Vagina (tissue), 2 donors: ENCODE data around the gene C11orf65. TPM values are rescaled to one million over a fixed set of nuclear protein-coding genes. Genes with fewer than 3 reads are reported as not detected.

Experiments
- DNase-seq, 2 donors: peaks; one replicate each; pipeline ENCODE4 v3.0.0-alpha.2; 2017; ENCODE audit errors: extremely low spot score in 2 of 2
- H3K27ac ChIP-seq: fragments of 200-600 bp; sonication (generic); one replicate; pipeline ENCODE4 v1.5.1; 2019
- H3K27me3 ChIP-seq: fragments of 200-600 bp; sonication (generic); one replicate; pipeline ENCODE4 v1.5.1; 2019
- H3K36me3 ChIP-seq, 2 donors: fragments of 200-600 bp; sonication (generic); one replicate each; pipeline ENCODE4 v1.5.1; 2017 to 2019
- H3K4me1 ChIP-seq: fragments of 200-600 bp; sonication (generic); one replicate; pipeline ENCODE4 v1.5.1; 2019
- H3K4me3 ChIP-seq, 2 donors: fragments of 200-600 bp; sonication (generic); 1 replicate in 1 of 2; 2 replicates in 1 of 2; pipeline ENCODE4 v1.5.1; 2016 to 2019
- H3K9me3 ChIP-seq: fragments of 200-600 bp; sonication (generic); one replicate; pipeline ENCODE4 v1.5.1; 2019
- POLR2A ChIP-seq, 2 donors: fragments of 450-650 bp; IDR thresholded peaks; one replicate each; pipeline ENCODE4 v1.6.1; 2017; ENCODE audit warnings: antibody characterized with exemption in 2 of 2, mild to moderate bottlenecking in 2 of 2, moderate library complexity in 2 of 2
- POLR2AphosphoS5 ChIP-seq, 2 donors: sonication (generic); formaldehyde crosslinking; IDR thresholded peaks; one replicate each; pipeline ENCODE4 v1.9.0; 2017; ENCODE audit warnings: antibody characterized with exemption in 2 of 2, mild to moderate bottlenecking in 2 of 2, low read depth in 1 of 2; ENCODE audit not compliant: insufficient read depth in 1 of 2
- intact Hi-C: fragments of 100-400 bp; cut with DNase I; formaldehyde crosslinking; loops from one replicate; pipeline ENCODE4 v1.15.1; 2023
- total RNA-seq: library from RNA; depleted of rRNA; stranded (reverse); fragments of >200 nt; gene quantifications from one replicate; pipeline ENCODE4 v1.2.3, GENCODE V29; 2016
- TF ChIP-seq, protein P1 (sequence below), 3 experiments: fragments of 450-650 bp in 2 of 3; fragments of 200-600 bp in 1 of 3; sonication (generic) in 1 of 3; IDR thresholded peaks; one replicate each; pipeline ENCODE4 v1.5.1; 2017 to 2019; ENCODE audit warnings: antibody characterized with exemption in 3 of 3, mild to moderate bottlenecking in 2 of 3, moderate library complexity in 2 of 3

Gene C11orf65
- total RNA-seq, 1 donor from 2014 or later: 0.25 TPM

GRCh38 chr11:108508653-108509593 lies 41.6 kb upstream of the C11orf65 start:
- Histone ChIP-seq H3K4me1 (no peaks in the 10 kb centered on the region), H3K27me3 (no peaks in the 10 kb centered on the region), H3K27ac (no peak overlapping the region), H3K4me3 (no peak overlapping the region), H3K9me3 (no peaks in the 10 kb centered on the region), H3K36me3 (peaks cover 0 to 8% of the 10 kb centered on the region in 2 donors)
- intact Hi-C loops: no loop called here
- TF ChIP-seq, protein P1, sequence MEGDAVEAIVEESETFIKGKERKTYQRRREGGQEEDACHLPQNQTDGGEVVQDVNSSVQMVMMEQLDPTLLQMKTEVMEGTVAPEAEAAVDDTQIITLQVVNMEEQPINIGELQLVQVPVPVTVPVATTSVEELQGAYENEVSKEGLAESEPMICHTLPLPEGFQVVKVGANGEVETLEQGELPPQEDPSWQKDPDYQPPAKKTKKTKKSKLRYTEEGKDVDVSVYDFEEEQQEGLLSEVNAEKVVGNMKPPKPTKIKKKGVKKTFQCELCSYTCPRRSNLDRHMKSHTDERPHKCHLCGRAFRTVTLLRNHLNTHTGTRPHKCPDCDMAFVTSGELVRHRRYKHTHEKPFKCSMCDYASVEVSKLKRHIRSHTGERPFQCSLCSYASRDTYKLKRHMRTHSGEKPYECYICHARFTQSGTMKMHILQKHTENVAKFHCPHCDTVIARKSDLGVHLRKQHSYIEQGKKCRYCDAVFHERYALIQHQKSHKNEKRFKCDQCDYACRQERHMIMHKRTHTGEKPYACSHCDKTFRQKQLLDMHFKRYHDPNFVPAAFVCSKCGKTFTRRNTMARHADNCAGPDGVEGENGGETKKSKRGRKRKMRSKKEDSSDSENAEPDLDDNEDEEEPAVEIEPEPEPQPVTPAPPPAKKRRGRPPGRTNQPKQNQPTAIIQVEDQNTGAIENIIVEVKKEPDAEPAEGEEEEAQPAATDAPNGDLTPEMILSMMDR (IDR thresholded peaks at IDR 0.05): no peak
- TF ChIP-seq POLR2AphosphoS5 (IDR thresholded peaks at IDR 0.05; ENCODE audit: insufficient read depth in 1 of 2, low read depth in 1 of 2): no peak
- no peak for TF ChIP-seq POLR2A (IDR thresholded peaks at IDR 0.05)
- no peak for DNase-seq

- DNase-seq: no peak
- intact Hi-C loops: no loop called here
- no peak overlapping the region for H3K4me3 ChIP-seq
- no peaks in the 10 kb centered on the region for H3K27me3 ChIP-seq
- H3K27ac ChIP-seq: no peak overlapping the region
- H3K9me3 ChIP-seq: no peaks in the 10 kb centered on the region
- peaks cover 16% of the 10 kb centered on the region for H3K4me1 ChIP-seq
- TF ChIP-seq, protein P1 (IDR thresholded peaks at IDR 0.05): no peak
- peak in 1 of 2 donors; percentile 68 for TF ChIP-seq POLR2AphosphoS5 (IDR thresholded peaks at IDR 0.05; ENCODE audit: insufficient read depth in 1 of 2, low read depth in 1 of 2)
- no peaks in the 10 kb centered on the region for H3K36me3 ChIP-seq
These were observed 34.1 kb upstream of the C11orf65 start for GRCh38 chr11:108501396-108501795.

DNA sequence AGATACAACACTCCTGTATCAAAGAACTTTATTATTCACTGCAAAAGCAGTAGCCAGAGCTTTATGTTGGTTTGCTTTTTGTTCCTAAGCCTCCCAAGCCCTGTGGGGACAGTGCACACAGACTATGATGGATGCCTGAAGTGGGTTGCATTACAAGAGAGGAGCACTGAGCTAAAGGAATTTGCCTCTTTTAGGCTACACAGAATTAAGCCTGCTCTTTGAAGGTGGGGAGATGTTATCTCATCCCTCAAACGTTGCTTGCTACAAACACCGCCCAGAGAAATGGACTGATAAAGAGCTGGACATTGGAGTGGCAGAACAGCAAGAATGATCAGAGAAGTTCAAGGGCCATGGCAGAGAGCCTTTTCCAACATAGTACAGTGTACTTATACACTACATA lies 33.4 kb upstream of the C11orf65 start:
- Histone ChIP-seq H3K27me3 (no peaks in the 10 kb centered on the region), H3K4me3 (no peak overlapping the region), H3K36me3 (no peaks in the 10 kb centered on the region), H3K4me1 (peaks cover 23% of the 10 kb centered on the region), H3K9me3 (no peaks in the 10 kb centered on the region), H3K27ac (no peak overlapping the region)
- TF ChIP-seq, protein P1 (IDR thresholded peaks at IDR 0.05): no peak
- TF ChIP-seq POLR2AphosphoS5 (IDR thresholded peaks at IDR 0.05; ENCODE audit: insufficient read depth in 1 of 2, low read depth in 1 of 2) (no peak), POLR2A (IDR thresholded peaks at IDR 0.05) (no peak)
- no peak for DNase-seq
- intact Hi-C loops: no loop called here

DNA sequence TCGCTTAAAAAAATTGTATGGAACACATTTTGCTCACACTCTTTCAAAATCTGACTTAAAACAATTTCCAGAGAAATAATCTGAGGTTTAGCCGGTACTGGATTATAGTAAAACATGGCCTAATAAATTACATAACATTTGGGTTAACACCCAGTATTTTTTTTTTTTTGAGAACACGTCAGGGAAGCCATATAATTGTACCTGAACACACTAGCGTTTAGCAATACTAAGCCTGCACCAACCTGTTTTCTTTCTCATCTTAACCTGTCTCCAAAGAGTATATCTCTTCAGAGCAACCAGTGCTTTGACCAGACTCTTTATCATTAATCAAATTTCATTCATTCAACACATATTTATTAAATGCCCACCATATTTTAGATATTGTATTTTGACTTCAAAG lies 32.8 kb upstream of the C11orf65 start:
- H3K4me3 ChIP-seq: no peak overlapping the region
- peaks cover 29% of the 10 kb centered on the region for H3K4me1 ChIP-seq
- intact Hi-C loops: no loop called here
- H3K27me3 ChIP-seq: no peaks in the 10 kb centered on the region
- no peaks in the 10 kb centered on the region for H3K9me3 ChIP-seq
- H3K36me3 ChIP-seq: no peaks in the 10 kb centered on the region
- TF ChIP-seq, protein P1 (IDR thresholded peaks at IDR 0.05): no peak
- peak in 1 of 2 donors; percentile 60 for TF ChIP-seq POLR2AphosphoS5 (IDR thresholded peaks at IDR 0.05; ENCODE audit: insufficient read depth in 1 of 2, low read depth in 1 of 2)
- DNase-seq: no peak
- peak overlapping the region; percentile 34 for H3K27ac ChIP-seq

DNA sequence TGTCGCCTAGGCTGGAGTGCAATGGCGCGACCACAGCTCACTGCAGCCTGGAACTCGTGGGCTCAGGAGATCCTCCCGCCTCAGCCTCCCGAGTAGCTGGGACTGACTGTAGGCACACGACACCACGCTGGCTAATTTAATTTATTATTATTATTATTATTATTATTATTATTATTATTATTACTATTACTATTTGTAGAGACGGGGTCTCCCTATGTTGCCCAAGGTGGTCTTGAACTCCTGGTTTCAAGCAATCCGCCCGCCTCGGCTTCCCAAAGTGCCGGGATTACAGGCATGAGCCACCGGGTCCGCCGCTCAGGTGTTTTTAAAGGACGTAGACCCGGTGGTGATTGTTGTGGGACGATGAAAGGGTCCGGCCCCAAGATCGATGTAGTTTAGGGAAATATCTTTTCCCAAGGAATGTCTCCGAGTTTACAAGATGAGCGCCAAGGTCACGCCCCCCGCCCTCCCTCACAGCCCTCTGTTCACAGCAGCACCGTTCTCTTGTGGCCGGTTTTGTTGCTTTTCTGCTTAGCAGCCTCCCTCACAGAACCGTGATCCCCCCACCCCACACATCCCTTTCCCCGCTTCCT lies 31.6 kb upstream of the C11orf65 start:
- no peak for TF ChIP-seq POLR2AphosphoS5 (IDR thresholded peaks at IDR 0.05; ENCODE audit: insufficient read depth in 1 of 2, low read depth in 1 of 2)
- TF ChIP-seq POLR2A (IDR thresholded peaks at IDR 0.05): no peak
- TF ChIP-seq, protein P1 (IDR thresholded peaks at IDR 0.05): no peak
- DNase-seq: no peak
- Histone ChIP-seq H3K36me3 (no peaks in the 10 kb centered on the region), H3K27ac (peak overlapping the region; percentile 98), H3K4me3 (peak overlapping the region; percentile 59 to 92), H3K9me3 (no peaks in the 10 kb centered on the region), H3K4me1 (peaks cover 41% of the 10 kb centered on the region), H3K27me3 (no peaks in the 10 kb centered on the region)
- intact Hi-C loops: no loop called here
